ENCODE measurements around the gene RGL1.

GRCh38 chr1:183937611-183938010 is 132.7 kb downstream of the RGL1 start:
- TF ChIP-seq CTCF (IDR thresholded peaks at IDR 0.05) = no peak
- TF ChIP-seq POLR2A (IDR thresholded peaks at IDR 0.05) = no peak

Data from lower leg skin (tissue), 3 donors.